A673 (cell line): ENCODE results near the gene CFAP58. TPM values are rescaled to one million over a fixed set of nuclear protein-coding genes. Genes with fewer than 3 reads are reported as not detected.

ENCODE experiments used
- BruUV-seq: library from RNA; stranded (reverse); fragments of 400-500 nt; replicated peaks from 2 replicates; lab custom pipeline; 2021; lab: Mats Ljungman, UMichigan
- CTCF ChIA-PET: fragments of 300-600 bp; sonication (Branson Sonifier 250); formaldehyde crosslinking; loops from one replicate; lab custom pipeline; 2022; ENCODE audit warnings: antibody characterized with exemption; lab: Charles Lee
- POLR2A ChIA-PET: fragments of 300-600 bp; sonication (Branson Sonifier 250); formaldehyde crosslinking; loops from one replicate; lab custom pipeline; 2022; ENCODE audit warnings: antibody characterized with exemption; ENCODE audit not compliant: low non-redundant PET; lab: Charles Lee
- DNase-seq: peaks from one replicate; pipeline ENCODE4 v3.0.0-alpha.2; 2015; ENCODE audit warnings: low spot score
- H3K27ac ChIP-seq: fragments of 200-600 bp; sonication (generic); 2 replicates; pipeline ENCODE4 v1.5.1; 2016; ENCODE audit warnings: mixed run types, low read depth, mild to moderate bottlenecking, mixed read lengths, antibody characterized with exemption, low read length; ENCODE audit not compliant: poor library complexity, severe bottlenecking
- H3K27me3 ChIP-seq: fragments of 200-600 bp; sonication (generic); replicated peaks from 2 replicates; pipeline ENCODE4 v1.6.1; 2017; ENCODE audit warnings: mixed run types, low read depth, mild to moderate bottlenecking, mixed read lengths, antibody characterized with exemption, low read length; ENCODE audit not compliant: insufficient read depth, poor library complexity
- H3K36me3 ChIP-seq: fragments of 200-600 bp; sonication (generic); 2 replicates; pipeline ENCODE4 v1.6.1; 2016; ENCODE audit warnings: mixed run types, mild to moderate bottlenecking, mixed read lengths, antibody characterized with exemption, low read length; ENCODE audit not compliant: insufficient read depth, poor library complexity, severe bottlenecking
- H3K4me1 ChIP-seq: fragments of 200-600 bp; sonication (generic); 2 replicates; pipeline ENCODE4 v1.6.1; 2017; ENCODE audit warnings: mixed run types, mild to moderate bottlenecking, mixed read lengths, antibody characterized with exemption, low read length; ENCODE audit not compliant: insufficient read depth, poor library complexity, severe bottlenecking
- H3K4me3 ChIP-seq: fragments of 200-600 bp; sonication (generic); 2 replicates; pipeline ENCODE4 v1.5.1; 2016; ENCODE audit warnings: low read depth, mixed run types, mild to moderate bottlenecking, mixed read lengths, low read length; ENCODE audit not compliant: poor library complexity, severe bottlenecking
- H3K9me3 ChIP-seq: fragments of 200-600 bp; sonication (generic); 2 replicates; pipeline ENCODE4 v1.6.1; 2016; ENCODE audit warnings: mixed run types, low read depth, mild to moderate bottlenecking, mixed read lengths, antibody characterized with exemption, low read length; ENCODE audit not compliant: poor library complexity, severe bottlenecking
- CTCF ChIP-seq: fragments of 300-800, 200-600 bp; sonication (generic); conservative IDR thresholded peaks from 2 replicates; pipeline ENCODE4 v1.5.1; 2017; ENCODE audit warnings: low read depth, mild to moderate bottlenecking, antibody characterized with exemption, low read length, moderate library complexity, mixed read lengths
- EZH2 ChIP-seq: fragments of 200-600 bp; sonication (generic); IDR thresholded peaks from 2 replicates; pipeline ENCODE4 v1.6.1; 2017; ENCODE audit warnings: borderline replicate concordance, low read depth, mild to moderate bottlenecking, mixed read lengths, antibody characterized with exemption, low read length; ENCODE audit not compliant: poor library complexity, severe bottlenecking
- intact Hi-C: fragments of 100-400 bp; cut with micrococcal nuclease; formaldehyde crosslinking; loops from one replicate; pipeline ENCODE4 v1.10.0; 2022; ENCODE audit not compliant: unreplicated experiment
- total RNA-seq: library from RNA; stranded (reverse); gene quantifications from 2 replicates; pipeline ENCODE4 v1.2.3, GENCODE V29; 2021

Gene CFAP58
- total RNA-seq, 1 experiment from 2014 or later: 0.17 TPM

- ChIA-PET CTCF (no interaction called here), POLR2A (no interaction called here)
- Histone ChIP-seq H3K27ac (no peak overlapping the region), H3K9me3 (no peaks in the 10 kb centered on the region), H3K36me3 (no peaks in the 10 kb centered on the region), H3K4me3 (no peak overlapping the region), H3K4me1 (peaks cover 60% of the 10 kb centered on the region), H3K27me3 (no peaks in the 10 kb centered on the region)
- no peak for TF ChIP-seq CTCF
- TF ChIP-seq EZH2: no peak
- DNase-seq: no peak
- intact Hi-C loops: no loop called here
- BruUV-seq: no TSS peak
Observed at GRCh38 chr10:104334561-104334960, 19.1 kb upstream of the CFAP58 start.

- H3K4me3 ChIP-seq: no peak overlapping the region
- H3K4me1 ChIP-seq: peaks cover 58% of the 10 kb centered on the region
- H3K27ac ChIP-seq: no peak overlapping the region
- DNase-seq: no peak
- H3K9me3 ChIP-seq: no peaks in the 10 kb centered on the region
- ChIA-PET POLR2A (no interaction called here), CTCF (no interaction called here)
- BruUV-seq: no TSS peak
- no peak for TF ChIP-seq CTCF
- TF ChIP-seq EZH2: no peak
- intact Hi-C loops: no loop called here
- H3K27me3 ChIP-seq: no peaks in the 10 kb centered on the region
- no peaks in the 10 kb centered on the region for H3K36me3 ChIP-seq
Observed at GRCh38 chr10:104334965-104335650, 18.5 kb upstream of the CFAP58 start.

GRCh38 chr10:104336821-104337467 lies 16.7 kb upstream of the CFAP58 start:
- peak overlapping the region; percentile 99 for H3K27ac ChIP-seq
- TSS peak; percentile 53 for BruUV-seq
- peaks cover 42% of the 10 kb centered on the region for H3K4me1 ChIP-seq
- no peaks in the 10 kb centered on the region for H3K9me3 ChIP-seq
- intact Hi-C loops: no loop called here
- H3K4me3 ChIP-seq: peak overlapping the region; percentile 72
- no peaks in the 10 kb centered on the region for H3K36me3 ChIP-seq
- POLR2A ChIA-PET: no interaction called here
- H3K27me3 ChIP-seq: no peaks in the 10 kb centered on the region
- TF ChIP-seq EZH2 (no peak), CTCF (no peak)
- DNase-seq: no peak
- CTCF ChIA-PET: interaction anchor here (0.7 to 1.4 kb wide), 3 partner anchors 16 to 62 kb away, joined by 3 to 4 read pairs (median 4); partner anchors contain the start of gene CFAP58
